ENCODE measurements around the gene GMPR2.

The GMPR2 gene

DNA sequence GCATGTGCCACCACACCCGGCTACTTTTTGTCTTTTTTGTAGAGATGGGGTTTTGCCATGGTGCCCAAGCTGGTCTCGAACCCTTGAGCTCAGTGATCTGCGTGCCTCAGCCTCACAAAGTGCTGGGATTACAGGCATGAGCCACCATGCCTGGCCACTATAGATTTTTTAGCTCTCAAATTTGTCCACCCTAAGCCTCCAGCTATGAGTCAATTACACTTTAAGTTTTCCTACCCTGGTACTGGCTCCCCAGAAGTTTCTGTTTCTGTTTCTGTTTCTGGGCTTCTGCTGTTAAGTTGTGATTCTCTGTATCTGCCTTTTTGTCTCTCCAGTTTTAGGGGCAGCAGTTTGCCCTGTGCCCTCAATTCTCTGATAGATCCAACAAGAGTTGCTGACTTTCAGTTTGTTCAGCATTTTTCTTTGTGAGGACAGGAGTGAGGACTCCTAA is 14.1 kb downstream of the GMPR2 start:
- Histone ChIP-seq H3K4me3 (ENCODE audit: low read depth, low read length) (no peak overlapping the region), H3K27ac (no peak overlapping the region), H3K4me1 (peaks cover 2% of the 10 kb centered on the region), H2AFZ (no peak overlapping the region), H3K27me3 (ENCODE audit: control insufficient read depth, insufficient read depth, low read length) (no peaks in the 10 kb centered on the region), H3K36me3 (ENCODE audit: control insufficient read depth, insufficient read depth, low read length) (no peaks in the 10 kb centered on the region), H3K4me2 (ENCODE audit: low read length) (no peak overlapping the region), H3K9me3 (ENCODE audit: control insufficient read depth, low read length) (no peaks in the 10 kb centered on the region), H3K79me2 (peaks cover under 1% of the 10 kb centered on the region), H3K9ac (no peak overlapping the region)
- TF ChIP-seq, protein P1, sequence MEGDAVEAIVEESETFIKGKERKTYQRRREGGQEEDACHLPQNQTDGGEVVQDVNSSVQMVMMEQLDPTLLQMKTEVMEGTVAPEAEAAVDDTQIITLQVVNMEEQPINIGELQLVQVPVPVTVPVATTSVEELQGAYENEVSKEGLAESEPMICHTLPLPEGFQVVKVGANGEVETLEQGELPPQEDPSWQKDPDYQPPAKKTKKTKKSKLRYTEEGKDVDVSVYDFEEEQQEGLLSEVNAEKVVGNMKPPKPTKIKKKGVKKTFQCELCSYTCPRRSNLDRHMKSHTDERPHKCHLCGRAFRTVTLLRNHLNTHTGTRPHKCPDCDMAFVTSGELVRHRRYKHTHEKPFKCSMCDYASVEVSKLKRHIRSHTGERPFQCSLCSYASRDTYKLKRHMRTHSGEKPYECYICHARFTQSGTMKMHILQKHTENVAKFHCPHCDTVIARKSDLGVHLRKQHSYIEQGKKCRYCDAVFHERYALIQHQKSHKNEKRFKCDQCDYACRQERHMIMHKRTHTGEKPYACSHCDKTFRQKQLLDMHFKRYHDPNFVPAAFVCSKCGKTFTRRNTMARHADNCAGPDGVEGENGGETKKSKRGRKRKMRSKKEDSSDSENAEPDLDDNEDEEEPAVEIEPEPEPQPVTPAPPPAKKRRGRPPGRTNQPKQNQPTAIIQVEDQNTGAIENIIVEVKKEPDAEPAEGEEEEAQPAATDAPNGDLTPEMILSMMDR (IDR thresholded peaks at IDR 0.05), result no peak

DNA sequence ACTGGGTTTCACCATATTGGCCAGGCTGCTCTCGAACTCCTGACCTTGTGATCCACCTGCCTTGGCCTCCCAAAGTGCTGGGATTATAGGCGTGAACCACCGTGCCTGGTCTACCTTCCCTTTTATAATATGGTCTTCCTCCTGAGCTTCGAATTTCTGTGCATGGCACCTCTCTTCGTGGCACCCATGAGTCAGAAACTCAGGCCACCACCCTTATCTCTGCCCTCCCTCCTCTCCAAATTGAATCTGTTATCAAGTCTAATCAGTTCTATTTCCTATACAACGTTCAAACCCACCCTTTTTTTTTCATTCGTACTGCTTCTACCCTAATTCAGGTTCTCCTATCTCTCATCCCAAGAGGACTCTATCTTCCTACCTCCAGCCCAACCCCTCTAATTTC is 14.7 kb downstream of the GMPR2 start:
- H3K4me3 ChIP-seq (ENCODE audit: low read depth, low read length), result no peak overlapping the region
- no peaks in the 10 kb centered on the region for H3K9me3 ChIP-seq (ENCODE audit: control insufficient read depth, low read length)
- TF ChIP-seq, protein P1 (IDR thresholded peaks at IDR 0.05), result no peak
- no peaks in the 10 kb centered on the region for H3K27me3 ChIP-seq (ENCODE audit: control insufficient read depth, insufficient read depth, low read length)
- H3K79me2 ChIP-seq, result no peaks in the 10 kb centered on the region
- no peak overlapping the region for H2AFZ ChIP-seq
- H3K27ac ChIP-seq, result no peak overlapping the region
- H3K4me2 ChIP-seq (ENCODE audit: low read length), result no peak overlapping the region
- H3K9ac ChIP-seq, result no peak overlapping the region
- peaks cover 2% of the 10 kb centered on the region for H3K4me1 ChIP-seq
- no peaks in the 10 kb centered on the region for H3K36me3 ChIP-seq (ENCODE audit: control insufficient read depth, insufficient read depth, low read length)

DNA sequence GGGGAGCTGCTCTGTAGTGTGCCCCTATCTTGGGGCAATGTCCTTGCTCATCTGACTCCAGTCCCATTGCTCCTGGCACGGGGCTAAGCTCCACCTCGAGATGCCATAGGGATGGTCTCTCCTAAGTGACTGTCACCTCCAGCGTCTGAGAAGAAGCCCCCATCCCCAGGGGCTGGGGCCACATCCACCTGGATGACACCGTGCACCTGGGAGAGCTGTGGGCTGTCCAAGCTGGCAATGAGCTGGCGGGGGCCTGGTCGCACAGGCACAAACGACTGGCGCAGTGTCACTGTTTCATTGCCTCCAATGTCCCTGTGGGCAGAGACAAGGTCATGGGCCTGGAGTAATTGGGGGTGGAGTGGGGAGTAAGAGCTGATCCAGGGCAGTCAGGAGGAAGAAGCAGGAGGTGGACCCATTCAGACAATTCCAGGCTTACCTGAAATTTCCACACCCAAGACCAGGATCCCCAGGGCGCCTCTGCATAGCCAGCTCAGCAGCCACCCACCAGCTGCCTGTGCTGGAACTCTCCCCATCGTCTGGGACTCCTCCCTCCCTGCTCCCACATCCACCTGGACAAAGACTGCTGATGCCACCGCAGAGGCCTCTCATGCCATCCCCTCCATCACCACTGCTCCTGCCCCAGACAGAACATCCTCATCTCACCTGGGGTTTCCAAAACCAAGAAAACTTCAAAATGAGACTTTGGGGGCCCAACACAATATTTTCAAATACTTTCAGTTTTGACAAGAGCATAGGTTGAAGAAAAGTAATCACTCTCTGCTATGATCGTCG is 16.7 kb downstream of the GMPR2 start:
- TF ChIP-seq, protein P1 (IDR thresholded peaks at IDR 0.05), result no peak
- Histone ChIP-seq H3K4me1 (no peaks in the 10 kb centered on the region), H3K36me3 (ENCODE audit: control insufficient read depth, insufficient read depth, low read length) (no peaks in the 10 kb centered on the region), H2AFZ (no peak overlapping the region), H3K4me2 (ENCODE audit: low read length) (no peak overlapping the region), H3K4me3 (ENCODE audit: low read depth, low read length) (no peak overlapping the region), H3K9me3 (ENCODE audit: control insufficient read depth, low read length) (no peaks in the 10 kb centered on the region), H3K27me3 (ENCODE audit: control insufficient read depth, insufficient read depth, low read length) (no peaks in the 10 kb centered on the region), H3K79me2 (no peaks in the 10 kb centered on the region), H3K27ac (no peak overlapping the region), H3K9ac (no peak overlapping the region)

DNA sequence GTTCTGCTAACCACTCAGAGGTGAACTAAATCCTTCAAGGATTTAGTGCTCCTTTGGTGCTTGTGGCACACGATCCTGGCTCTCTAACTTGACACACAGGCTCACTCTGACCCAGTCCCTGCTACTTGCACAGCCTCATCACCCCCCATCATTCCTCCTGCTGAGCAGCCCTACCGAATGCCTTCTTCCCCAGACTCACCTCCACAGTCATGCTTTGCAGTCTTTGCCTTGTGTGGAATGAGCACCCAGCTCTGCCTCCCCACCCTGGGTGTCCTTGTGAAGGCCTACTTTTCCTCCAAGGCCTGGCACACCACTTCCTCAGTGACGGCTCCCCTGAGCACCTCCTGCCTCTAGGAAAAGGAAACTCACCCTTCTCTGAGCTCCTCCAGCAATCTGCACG is 17.6 kb downstream of the GMPR2 start:
- Histone ChIP-seq H2AFZ (no peak overlapping the region), H3K27ac (no peak overlapping the region), H3K36me3 (ENCODE audit: control insufficient read depth, insufficient read depth, low read length) (no peaks in the 10 kb centered on the region), H3K4me2 (ENCODE audit: low read length) (no peak overlapping the region), H3K4me1 (no peaks in the 10 kb centered on the region), H3K9me3 (ENCODE audit: control insufficient read depth, low read length) (no peaks in the 10 kb centered on the region), H3K9ac (no peak overlapping the region), H3K4me3 (ENCODE audit: low read depth, low read length) (no peak overlapping the region), H3K27me3 (ENCODE audit: control insufficient read depth, insufficient read depth, low read length) (no peaks in the 10 kb centered on the region), H3K79me2 (no peaks in the 10 kb centered on the region)
- TF ChIP-seq, protein P1 (IDR thresholded peaks at IDR 0.05), result no peak

DNA sequence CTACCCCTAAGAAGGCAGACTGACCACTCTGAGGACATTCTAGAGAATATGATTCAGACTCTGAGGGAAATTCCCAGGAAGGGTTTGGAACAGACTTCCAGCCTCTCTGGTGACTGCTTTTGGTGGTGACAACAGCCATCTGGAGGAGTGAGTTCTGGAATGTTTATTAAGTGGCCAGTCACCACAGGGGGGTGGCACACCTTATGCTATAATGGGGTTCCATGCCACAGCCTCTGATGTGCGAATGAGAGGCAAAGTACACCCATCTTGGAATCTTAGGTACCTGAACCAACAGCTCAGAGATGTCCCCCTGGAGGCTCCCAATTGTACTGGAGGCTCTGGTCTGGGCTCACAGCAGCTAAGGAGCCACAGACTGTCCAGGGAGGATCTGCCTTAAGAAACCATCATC is 19.2 kb downstream of the GMPR2 start:
- Histone ChIP-seq H3K9me3 (ENCODE audit: control insufficient read depth, low read length) (no peaks in the 10 kb centered on the region), H3K36me3 (ENCODE audit: control insufficient read depth, insufficient read depth, low read length) (no peaks in the 10 kb centered on the region)

More for the DNA sequence above, 19.2 kb downstream of the GMPR2 start:
- Histone ChIP-seq H3K79me2 (no peaks in the 10 kb centered on the region), H3K4me3 (ENCODE audit: low read depth, low read length) (no peak overlapping the region), H3K27me3 (ENCODE audit: control insufficient read depth, insufficient read depth, low read length) (no peaks in the 10 kb centered on the region), H3K4me1 (no peaks in the 10 kb centered on the region), H3K27ac (no peak overlapping the region), H3K9ac (no peak overlapping the region), H2AFZ (no peak overlapping the region), H3K4me2 (ENCODE audit: low read length) (no peak overlapping the region)
- TF ChIP-seq, protein P1 (IDR thresholded peaks at IDR 0.05), result no peak

Measured in parathyroid adenoma (tissue), 2 donors.